Sigmoid colon (tissue), 4 donors: ENCODE measurements around the gene ADGRG3.
A peak's percentile ranks its signal among the peaks of the same experiment; 100 is the strongest.

Experiments used
- EP300 ChIP-seq, 4 donors: sonication (generic); formaldehyde crosslinking; IDR thresholded peaks; one replicate each; pipeline ENCODE4 v1.6.1; 2017; ENCODE audit warnings: antibody characterized with exemption in 4 of 4
- POLR2A ChIP-seq, 2 donors: fragments of 450-650 bp; IDR thresholded peaks; one replicate each; pipeline ENCODE4 v1.6.1; 2016; ENCODE audit warnings: antibody characterized with exemption in 2 of 2, mild to moderate bottlenecking in 2 of 2, moderate library complexity in 2 of 2
- POLR2AphosphoS5 ChIP-seq, 4 donors: sonication (generic); formaldehyde crosslinking; IDR thresholded peaks; one replicate each; pipeline ENCODE4 v1.6.1; 2017; ENCODE audit warnings: antibody characterized with exemption in 4 of 4
- TF ChIP-seq, protein P1 (sequence below), 4 experiments: fragments of 450-650 bp in 3 of 4; fragments of 200-600 bp in 1 of 4; IDR thresholded peaks; one replicate each; pipeline ENCODE4 v1.5.1; 2016 to 2019; ENCODE audit warnings: antibody characterized with exemption in 4 of 4, mild to moderate bottlenecking in 3 of 4, moderate library complexity in 2 of 4

DNA sequence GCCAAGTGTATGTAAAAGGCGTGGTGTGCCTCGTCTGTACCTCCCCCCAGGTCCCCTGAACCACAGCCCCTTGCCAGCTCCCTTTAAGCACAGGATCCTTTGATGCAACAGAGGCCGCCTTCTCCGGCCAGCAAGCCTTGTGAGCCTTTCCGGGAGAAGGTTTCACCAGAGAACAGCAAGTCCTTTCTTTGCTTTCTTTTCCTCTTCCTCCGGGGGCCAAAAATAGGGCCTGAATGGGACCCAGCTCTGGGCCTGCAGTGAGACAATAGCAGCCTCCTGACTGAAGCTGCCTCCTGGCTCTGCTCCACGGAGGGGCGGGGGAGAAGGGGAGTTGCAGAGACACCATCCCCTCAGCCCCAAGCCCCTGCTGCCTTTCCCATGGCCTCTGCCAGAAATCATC lies 30.7 kb upstream of the ADGRG3 start:
- TF ChIP-seq, protein P1, sequence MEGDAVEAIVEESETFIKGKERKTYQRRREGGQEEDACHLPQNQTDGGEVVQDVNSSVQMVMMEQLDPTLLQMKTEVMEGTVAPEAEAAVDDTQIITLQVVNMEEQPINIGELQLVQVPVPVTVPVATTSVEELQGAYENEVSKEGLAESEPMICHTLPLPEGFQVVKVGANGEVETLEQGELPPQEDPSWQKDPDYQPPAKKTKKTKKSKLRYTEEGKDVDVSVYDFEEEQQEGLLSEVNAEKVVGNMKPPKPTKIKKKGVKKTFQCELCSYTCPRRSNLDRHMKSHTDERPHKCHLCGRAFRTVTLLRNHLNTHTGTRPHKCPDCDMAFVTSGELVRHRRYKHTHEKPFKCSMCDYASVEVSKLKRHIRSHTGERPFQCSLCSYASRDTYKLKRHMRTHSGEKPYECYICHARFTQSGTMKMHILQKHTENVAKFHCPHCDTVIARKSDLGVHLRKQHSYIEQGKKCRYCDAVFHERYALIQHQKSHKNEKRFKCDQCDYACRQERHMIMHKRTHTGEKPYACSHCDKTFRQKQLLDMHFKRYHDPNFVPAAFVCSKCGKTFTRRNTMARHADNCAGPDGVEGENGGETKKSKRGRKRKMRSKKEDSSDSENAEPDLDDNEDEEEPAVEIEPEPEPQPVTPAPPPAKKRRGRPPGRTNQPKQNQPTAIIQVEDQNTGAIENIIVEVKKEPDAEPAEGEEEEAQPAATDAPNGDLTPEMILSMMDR (IDR thresholded peaks at IDR 0.05) = no peak
- no peak for TF ChIP-seq POLR2A (IDR thresholded peaks at IDR 0.05)
- peak in 2 of 4 donors; percentile 24 to 33 for TF ChIP-seq POLR2AphosphoS5 (IDR thresholded peaks at IDR 0.05)
- TF ChIP-seq EP300 (IDR thresholded peaks at IDR 0.05) = no peak
